Measurements from ENCODE around the gene ZNF212.
A peak's percentile ranks its signal among the peaks of the same experiment; 100 is the strongest.

Gene ZNF212

GRCh38 chr7:149239345-149240143, at the start of gene ZNF212:
TSS of gene ZNF212 (plus strand) at chr7:149239651. CDS start at chr7:149239779, 128 bp downstream.
- peak; percentile 95 for TF ChIP-seq CTCF (IDR thresholded peaks at IDR 0.05)

DNA sequence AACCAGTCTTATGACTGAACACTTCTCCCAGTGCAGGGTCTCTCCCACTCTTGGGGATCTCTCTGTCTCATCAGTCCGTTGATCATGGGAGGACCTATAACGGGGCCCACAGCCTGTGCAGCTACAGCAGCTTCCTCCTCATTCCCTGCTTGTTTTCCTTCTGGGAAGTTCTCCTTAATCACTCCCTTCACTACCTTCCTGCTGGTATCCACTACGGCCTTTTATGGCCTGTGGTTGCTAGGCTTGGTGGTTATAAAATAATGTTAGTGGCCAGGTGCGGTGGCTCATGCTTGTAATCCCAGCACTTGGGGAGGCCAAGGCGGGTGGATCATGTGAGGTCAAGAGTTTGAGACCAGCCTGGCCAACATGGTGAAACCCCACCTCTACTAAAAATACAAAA, 47.6 kb upstream of the ZNF212 start:
- no peak for TF ChIP-seq CTCF (IDR thresholded peaks at IDR 0.05)

DNA sequence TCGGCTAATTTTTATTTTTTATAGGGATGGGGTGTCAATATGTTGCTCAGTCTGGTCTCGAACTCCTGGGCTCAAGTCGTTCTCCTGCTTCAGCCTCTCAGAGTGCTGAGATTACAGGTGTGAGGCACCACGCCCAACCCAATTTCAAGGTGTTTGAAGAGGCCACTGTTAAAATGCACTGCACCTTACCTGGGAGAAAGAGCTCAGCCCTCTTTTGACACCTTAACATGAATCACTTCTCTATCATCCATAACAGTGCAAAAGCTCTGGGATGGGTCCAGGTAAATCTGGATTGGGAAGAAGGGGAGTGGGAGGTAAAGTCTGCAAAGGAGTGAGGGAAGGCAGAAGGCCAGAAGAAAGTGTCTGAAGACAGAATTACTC, 44.7 kb upstream of the ZNF212 start:
- no peak for TF ChIP-seq CTCF (IDR thresholded peaks at IDR 0.05)

- peak; percentile 74 for TF ChIP-seq CTCF (IDR thresholded peaks at IDR 0.05)
Observed at GRCh38 chr7:149195180-149196150, 44.0 kb upstream of the ZNF212 start, which contains the start of gene ZNF282. TSS of gene ZNF282 (plus strand) at chr7:149195546. CDS start at chr7:149195590, 44 bp downstream.

GRCh38 chr7:149196151-149196704, 43.2 kb upstream of the ZNF212 start:
- no peak for TF ChIP-seq CTCF (IDR thresholded peaks at IDR 0.05)

GRCh38 chr7:149196705-149197171, 42.7 kb upstream of the ZNF212 start:
- TF ChIP-seq CTCF (IDR thresholded peaks at IDR 0.05) = no peak

GRCh38 chr7:149197675-149198074, 41.8 kb upstream of the ZNF212 start:
- TF ChIP-seq CTCF (IDR thresholded peaks at IDR 0.05) = no peak

Data from LNCAP (cell line).